Neural cell (in vitro differentiated cells): ENCODE measurements around the gene PRCC. TPM values are rescaled to one million over a fixed set of nuclear protein-coding genes. Genes with fewer than 3 reads are reported as not detected.

Experiments
- H2AFZ ChIP-seq: fragments of 200-600, 300-800 bp; sonication (generic), shearing (Covaris generic); 2 replicates; pipeline ENCODE4 v1.6.0; 2014; ENCODE audit warnings: low read depth, mild to moderate bottlenecking, antibody characterized with exemption, low read length, moderate library complexity
- H3F3A ChIP-seq: fragments of 200-600 bp; shearing (Covaris generic); 2 replicates; pipeline ENCODE4 v1.6.1; 2016; ENCODE audit warnings: mild to moderate bottlenecking, moderate library complexity, mixed read lengths, antibody characterized with exemption, low read length; ENCODE audit not compliant: insufficient read depth, poor library complexity, severe bottlenecking
- H3K27ac ChIP-seq: fragments of 200-600, 300-800 bp; sonication (generic), shearing (Covaris generic); 2 replicates; pipeline ENCODE4 v1.5.1; 2014; ENCODE audit warnings: mild to moderate bottlenecking, low read length, moderate library complexity
- H3K27me3 ChIP-seq: fragments of 300-800, 200-600 bp; sonication (generic), shearing (Covaris generic); 2 replicates; pipeline ENCODE4 v1.6.0; 2014; ENCODE audit warnings: mild to moderate bottlenecking, low read depth, low read length, moderate library complexity; ENCODE audit not compliant: insufficient read depth
- H3K36me3 ChIP-seq: fragments of 300-800, 200-600 bp; sonication (generic), shearing (Covaris generic); 2 replicates; pipeline ENCODE4 v1.5.1; 2014; ENCODE audit warnings: mild to moderate bottlenecking, antibody characterized with exemption, low read length, moderate library complexity; ENCODE audit not compliant: insufficient read depth
- H3K4me2 ChIP-seq: fragments of 300-800, 200-600 bp; sonication (generic), shearing (Covaris generic); 2 replicates; pipeline ENCODE4 v1.6.0; 2014; ENCODE audit warnings: mild to moderate bottlenecking, low read length
- H3K4me3 ChIP-seq: fragments of 300-800, 200-600 bp; sonication (generic), shearing (Covaris generic); 2 replicates; pipeline ENCODE4 v1.5.1; 2014; ENCODE audit warnings: mild to moderate bottlenecking, low read length, moderate library complexity
- H3K79me2 ChIP-seq: fragments of 200-600 bp; shearing (Covaris generic); replicated peaks from 2 replicates; pipeline ENCODE4 v1.6.0; 2014; ENCODE audit warnings: mild to moderate bottlenecking, low read length, moderate library complexity; ENCODE audit not compliant: insufficient read depth
- H3K9ac ChIP-seq: fragments of 300-800, 200-600 bp; sonication (generic), shearing (Covaris generic); 2 replicates; pipeline ENCODE4 v1.6.1; 2016; ENCODE audit warnings: mild to moderate bottlenecking, low read length, mixed read lengths
- H3K9me2 ChIP-seq: fragments of 200-600 bp; shearing (Covaris generic); 2 replicates; pipeline ENCODE4 v1.6.1; 2016; ENCODE audit warnings: mild to moderate bottlenecking, low read length, mixed read lengths; ENCODE audit not compliant: insufficient read depth
- H3K9me3 ChIP-seq: fragments of 200-600, 300-800 bp; sonication (generic), shearing (Covaris generic); 2 replicates; pipeline ENCODE4 v1.6.1; 2016; ENCODE audit warnings: mild to moderate bottlenecking, mixed run types, low read length, moderate library complexity, mixed read lengths
- H4K20me1 ChIP-seq: fragments of 200-600 bp; shearing (Covaris generic); 2 replicates; pipeline ENCODE4 v1.6.1; 2016; ENCODE audit warnings: mild to moderate bottlenecking, mixed run types; ENCODE audit not compliant: insufficient read depth
- CTCF ChIP-seq: fragments of 450-650 bp; IDR thresholded peaks from 2 replicates; pipeline ENCODE4 v1.5.1; 2014; ENCODE audit warnings: antibody characterized with exemption, mild to moderate bottlenecking, moderate library complexity; ENCODE audit not compliant: poor library complexity, severe bottlenecking
- EP300 ChIP-seq: fragments of 450-650 bp; conservative IDR thresholded peaks from 2 replicates; pipeline ENCODE4 v1.6.1; 2014; ENCODE audit warnings: antibody characterized with exemption, mild to moderate bottlenecking, moderate library complexity; ENCODE audit not compliant: poor library complexity, severe bottlenecking
- EZH2 ChIP-seq: fragments of 200-600, 300-800 bp; shearing (Covaris generic), sonication (generic); IDR thresholded peaks from 2 replicates; pipeline ENCODE4 v1.6.1; 2014; ENCODE audit warnings: antibody characterized with exemption, low read length, borderline replicate concordance, mild to moderate bottlenecking; ENCODE audit not compliant: insufficient read depth, poor library complexity, severe bottlenecking
- MXI1 ChIP-seq: fragments of 450-650 bp; conservative IDR thresholded peaks from 2 replicates; pipeline ENCODE4 v1.6.1; 2014; ENCODE audit warnings: antibody characterized with exemption, mild to moderate bottlenecking; ENCODE audit not compliant: poor library complexity, severe bottlenecking
- POLR2AphosphoS5 ChIP-seq: IDR thresholded peaks from 2 replicates; pipeline ENCODE4 v1.6.1; 2012
- RAD21 ChIP-seq: fragments of 450-650 bp; conservative IDR thresholded peaks from 2 replicates; pipeline ENCODE4 v1.6.1; 2014; ENCODE audit warnings: antibody characterized with exemption, mild to moderate bottlenecking, moderate library complexity
- REST ChIP-seq: IDR thresholded peaks from 2 replicates; pipeline ENCODE4 v1.6.1; 2012; ENCODE audit warnings: borderline replicate concordance
- SMC3 ChIP-seq: fragments of 450-650 bp; conservative IDR thresholded peaks from 2 replicates; pipeline ENCODE4 v1.6.1; 2014; ENCODE audit warnings: antibody characterized with exemption, mild to moderate bottlenecking, moderate library complexity; ENCODE audit not compliant: poor library complexity
- TAF1 ChIP-seq: IDR thresholded peaks from 2 replicates; pipeline ENCODE4 v1.6.1; 2012; ENCODE audit warnings: low read depth
- polyA plus RNA-seq: library from polyadenylated mRNA; depleted of rRNA; stranded (reverse); fragments of >200 nt; gene quantifications from 2 replicates; pipeline ENCODE4 v1.2.3, GENCODE V29; 2014

The PRCC gene
- polyA plus RNA-seq, 1 donor from 2014 or later: 17.5 TPM

- Histone ChIP-seq H3K27me3 (no peaks in the 10 kb centered on the region), H2AFZ (no peak overlapping the region)
- TF ChIP-seq RAD21 (no peak), REST (no peak), EP300 (no peak), TAF1 (no peak), CTCF (no peak), SMC3 (no peak), MXI1 (no peak), EZH2 (no peak), POLR2AphosphoS5 (no peak)
Observed at GRCh38 chr1:156832434-156832833, 65.1 kb downstream of the PRCC start.

GRCh38 chr1:156833603-156834002 lies 66.3 kb downstream of the PRCC start:
- no peaks in the 10 kb centered on the region for H4K20me1 ChIP-seq
- no peak overlapping the region for H2AFZ ChIP-seq
- H3K9ac ChIP-seq: no peak overlapping the region
- H3K27me3 ChIP-seq: no peaks in the 10 kb centered on the region
- no peaks in the 10 kb centered on the region for H3K36me3 ChIP-seq
- H3K4me3 ChIP-seq: no peak overlapping the region
- H3K27ac ChIP-seq: no peak overlapping the region
- TF ChIP-seq REST (no peak), CTCF (no peak), POLR2AphosphoS5 (no peak), RAD21 (no peak), TAF1 (no peak), EP300 (no peak), SMC3 (no peak), EZH2 (no peak), MXI1 (no peak)
- no peaks in the 10 kb centered on the region for H3K9me2 ChIP-seq
- H3K9me3 ChIP-seq: no peaks in the 10 kb centered on the region
- H3K4me2 ChIP-seq: no peak overlapping the region
- no peaks in the 10 kb centered on the region for H3F3A ChIP-seq
- H3K79me2 ChIP-seq: no peaks in the 10 kb centered on the region

More at GRCh38 chr1:156832434-156832833, 65.1 kb downstream of the PRCC start:
- no peaks in the 10 kb centered on the region for H3K36me3 ChIP-seq
- H4K20me1 ChIP-seq: no peaks in the 10 kb centered on the region
- no peaks in the 10 kb centered on the region for H3K79me2 ChIP-seq
- no peaks in the 10 kb centered on the region for H3K9me3 ChIP-seq
- H3K9ac ChIP-seq: no peak overlapping the region
- H3K27ac ChIP-seq: no peak overlapping the region
- no peak overlapping the region for H3K4me3 ChIP-seq
- no peaks in the 10 kb centered on the region for H3K9me2 ChIP-seq
- H3F3A ChIP-seq: no peaks in the 10 kb centered on the region
- no peak overlapping the region for H3K4me2 ChIP-seq
